ENCODE data around the gene CNIH2. TPM values are rescaled to one million over a fixed set of nuclear protein-coding genes. Genes with fewer than 3 reads are reported as not detected.
A peak's percentile ranks its signal among the peaks of the same experiment; 100 is the strongest.

The CNIH2 gene
- total RNA-seq, 4 donors from 2014 or later: not detected

GRCh38 chr11:66326261-66327111 lies 48.5 kb downstream of the CNIH2 start:
- Histone ChIP-seq H3K9me3 (no peaks in the 10 kb centered on the region), H3K36me3 (no peaks in the 10 kb centered on the region), H3K27ac (peak overlapping the region in 2 of 3 donors; percentile 41 to 43), H3K4me3 (replicated peaks in 1 of 3) (no peak overlapping the region), H3K27me3 (no peaks in the 10 kb centered on the region), H3K4me1 (peaks cover 0 to 28% of the 10 kb centered on the region in 2 donors)
- intact Hi-C loops (cut with DNase I): no loop called here
- no peak for DNase-seq
- TF ChIP-seq CTCF (IDR thresholded peaks at IDR 0.05): no peak
- TF ChIP-seq POLR2A (IDR thresholded peaks at IDR 0.05): no peak
- 57 to 60% methylated on average over 9 to 12 of the region's 21 CpGs for WGBS, 2 donors

- H3K27me3 ChIP-seq: no peaks in the 10 kb centered on the region
- no peak for TF ChIP-seq CTCF (IDR thresholded peaks at IDR 0.05)
- TF ChIP-seq POLR2A (IDR thresholded peaks at IDR 0.05): no peak
- WGBS, 2 donors: 64 to 80% methylated on average over 4 to 10 of the region's 10 CpGs
- H3K36me3 ChIP-seq: no peaks in the 10 kb centered on the region
- intact Hi-C loops (cut with DNase I): no loop called here
- H3K4me1 ChIP-seq: peaks cover 0 to 28% of the 10 kb centered on the region in 2 donors
- DNase-seq: no peak
- peak overlapping the region in 2 of 3 donors; percentile 41 to 43 for H3K27ac ChIP-seq
- no peak overlapping the region for H3K4me3 ChIP-seq (replicated peaks in 1 of 3)
- no peaks in the 10 kb centered on the region for H3K9me3 ChIP-seq
Observed at GRCh38 chr11:66327171-66328030, 49.4 kb downstream of the CNIH2 start.

- WGBS, 2 donors: 94% methylated on average over 2 of the region's 3 CpGs; no CpG with 5 or more reads in 1 of the 2 donors
- no peaks in the 10 kb centered on the region for H3K27me3 ChIP-seq
- peaks cover 0 to 28% of the 10 kb centered on the region in 2 donors for H3K4me1 ChIP-seq
- no peak overlapping the region for H3K27ac ChIP-seq
- H3K9me3 ChIP-seq: no peaks in the 10 kb centered on the region
- no peaks in the 10 kb centered on the region for H3K36me3 ChIP-seq
- H3K4me3 ChIP-seq (replicated peaks in 1 of 3): no peak overlapping the region
- TF ChIP-seq CTCF (IDR thresholded peaks at IDR 0.05) (no peak), POLR2A (IDR thresholded peaks at IDR 0.05) (no peak)
- no peak for DNase-seq
- intact Hi-C loops (cut with DNase I): no loop called here
Observed at GRCh38 chr11:66328031-66328301, 50.0 kb downstream of the CNIH2 start.

GRCh38 chr11:66328302-66329144 lies 50.5 kb downstream of the CNIH2 start:
- Histone ChIP-seq H3K4me1 (peaks cover 0 to 28% of the 10 kb centered on the region in 2 donors), H3K4me3 (replicated peaks in 1 of 3) (no peak overlapping the region), H3K27ac (no peak overlapping the region), H3K27me3 (no peaks in the 10 kb centered on the region), H3K9me3 (no peaks in the 10 kb centered on the region), H3K36me3 (no peaks in the 10 kb centered on the region)
- WGBS, 2 donors: 19 to 20% methylated on average over 12 to 19 of the region's 19 CpGs
- TF ChIP-seq POLR2A (IDR thresholded peaks at IDR 0.05) (no peak), CTCF (IDR thresholded peaks at IDR 0.05) (peak; percentile 82 to 98 (median 90))
- intact Hi-C loops (cut with DNase I): no loop called here
- peak; percentile 67 for DNase-seq

Measured in thyroid gland (tissue), 4 donors.